T-helper 22 cell (primary cell): ENCODE data around the gene RASGRF2.
"Not testable (repeated sequence)": the region's sequence is repeated elsewhere in the genome, so short reads cannot be mapped to it uniquely, and the experiment has no call there.

Source experiments
- DNase-seq: peaks from one replicate; pipeline ENCODE4 v3.0.0-alpha.2; 2020; ENCODE audit warnings: low read depth

RASGRF2 gene

GRCh38 chr5:81021486-81021885 lies 61.3 kb downstream of the RASGRF2 start:
- no peak for DNase-seq

GRCh38 chr5:81021951-81022687 lies 62.0 kb downstream of the RASGRF2 start:
- no peak for DNase-seq

- DNase-seq: no peak
Observed at GRCh38 chr5:81022688-81023084, 62.5 kb downstream of the RASGRF2 start.

GRCh38 chr5:81023261-81023970 lies 63.3 kb downstream of the RASGRF2 start:
- DNase-seq: no peak

GRCh38 chr5:81027481-81028058 lies 67.4 kb downstream of the RASGRF2 start:
- no peak for DNase-seq

- not testable (repeated sequence) for DNase-seq
Observed at GRCh38 chr5:81028888-81029287, 68.7 kb downstream of the RASGRF2 start.

- DNase-seq: not testable (repeated sequence)
Observed at GRCh38 chr5:81029736-81030135, 69.6 kb downstream of the RASGRF2 start.

- DNase-seq: not testable (repeated sequence)
Observed at GRCh38 chr5:81030236-81031034, 70.3 kb downstream of the RASGRF2 start.

GRCh38 chr5:81035522-81035921 lies 75.4 kb downstream of the RASGRF2 start:
- DNase-seq: no peak

- DNase-seq: no peak
Observed at GRCh38 chr5:81038495-81038894, 78.3 kb downstream of the RASGRF2 start.

- DNase-seq: no peak
Observed at GRCh38 chr5:81044868-81045267, 84.7 kb downstream of the RASGRF2 start.

- DNase-seq: no peak
Observed at GRCh38 chr5:81045389-81045807, 85.2 kb downstream of the RASGRF2 start.

GRCh38 chr5:81046041-81046440 lies 85.9 kb downstream of the RASGRF2 start:
- no peak for DNase-seq

GRCh38 chr5:81052325-81052724 lies 92.2 kb downstream of the RASGRF2 start:
- DNase-seq: no peak

GRCh38 chr5:81053282-81053681 lies 93.1 kb downstream of the RASGRF2 start:
- DNase-seq: not testable (repeated sequence)

- no peak for DNase-seq
Observed at GRCh38 chr5:81058121-81058520, 98.0 kb downstream of the RASGRF2 start.

GRCh38 chr5:81065492-81065891 lies 105.3 kb downstream of the RASGRF2 start:
- no peak for DNase-seq

GRCh38 chr5:81066102-81066501 lies 105.9 kb downstream of the RASGRF2 start:
- no peak for DNase-seq

GRCh38 chr5:81067406-81067805 lies 107.2 kb downstream of the RASGRF2 start:
- no peak for DNase-seq

- DNase-seq: no peak
Observed at GRCh38 chr5:81068063-81068462, 107.9 kb downstream of the RASGRF2 start.

- DNase-seq: no peak
Observed at GRCh38 chr5:81068635-81069034, 108.5 kb downstream of the RASGRF2 start.

- no peak for DNase-seq
Observed at GRCh38 chr5:81069990-81070389, 109.8 kb downstream of the RASGRF2 start.
